MM.1S (cell line): Measurements from ENCODE around the gene TFCP2L1.

Source experiments
- DNase-seq: peaks from one replicate; pipeline ENCODE4 v3.0.0-alpha.2; 2015
- H2AFZ ChIP-seq: fragments of 300-600 bp; sonication (generic); 2 replicates; pipeline ENCODE4 v1.6.0; 2016; ENCODE audit warnings: antibody characterized with exemption, low read length
- H3F3A ChIP-seq: fragments of 300-600 bp; sonication (generic); 2 replicates; pipeline ENCODE4 v1.6.1; 2016; ENCODE audit warnings: mild to moderate bottlenecking, antibody characterized with exemption, low read length, moderate library complexity, mixed read lengths; ENCODE audit not compliant: insufficient read depth
- H3K27ac ChIP-seq: fragments of 300-600 bp; sonication (generic); 2 replicates; pipeline ENCODE4 v1.5.1; 2016; ENCODE audit warnings: mild to moderate bottlenecking, low read length
- H3K27me3 ChIP-seq: fragments of 300-600 bp; sonication (generic); replicated peaks from 2 replicates; pipeline ENCODE4 v1.6.0; 2016; ENCODE audit warnings: low read length; ENCODE audit not compliant: insufficient read depth
- H3K36me3 ChIP-seq: fragments of 300-600 bp; sonication (generic); replicated peaks from 2 replicates; pipeline ENCODE4 v1.6.1; 2016; ENCODE audit warnings: mild to moderate bottlenecking, low read length, mixed read lengths; ENCODE audit not compliant: insufficient read depth
- H3K4me1 ChIP-seq: fragments of 300-600 bp; sonication (generic); 2 replicates; pipeline ENCODE4 v1.6.1; 2016; ENCODE audit warnings: low read length, mixed read lengths
- H3K4me2 ChIP-seq: fragments of 300-600 bp; sonication (generic); 2 replicates; pipeline ENCODE4 v1.6.0; 2016; ENCODE audit warnings: low read depth, low read length
- H3K4me3 ChIP-seq: fragments of 300-600 bp; sonication (generic); 2 replicates; pipeline ENCODE4 v1.5.1; 2016; ENCODE audit warnings: low read length, mixed read lengths
- H3K79me2 ChIP-seq: fragments of 300-600 bp; sonication (generic); 2 replicates; pipeline ENCODE4 v1.6.1; 2016; ENCODE audit warnings: mixed run types, low read length, mixed read lengths
- H3K9ac ChIP-seq: fragments of 300-600 bp; sonication (generic); 2 replicates; pipeline ENCODE4 v1.6.1; 2016; ENCODE audit warnings: low read length, mixed read lengths
- H3K9me2 ChIP-seq: fragments of 300-600 bp; sonication (generic); replicated peaks from 2 replicates; pipeline ENCODE4 v1.6.1; 2016; ENCODE audit warnings: mild to moderate bottlenecking, low read length, mixed read lengths; ENCODE audit not compliant: insufficient read depth
- H3K9me3 ChIP-seq: fragments of 300-600 bp; sonication (generic); replicated peaks from 2 replicates; pipeline ENCODE4 v1.6.1; 2016; ENCODE audit warnings: mild to moderate bottlenecking, low read length, mixed read lengths; ENCODE audit not compliant: insufficient read depth
- H4K20me1 ChIP-seq: fragments of 300-600 bp; sonication (generic); 2 replicates; pipeline ENCODE4 v1.6.1; 2016; ENCODE audit warnings: mild to moderate bottlenecking, low read length, moderate library complexity, mixed read lengths; ENCODE audit not compliant: insufficient read depth
- EZH2 ChIP-seq: fragments of 300-600 bp; sonication (generic); optimal IDR thresholded peaks from 2 replicates; pipeline ENCODE3; 2017; ENCODE audit warnings: low read depth, mild to moderate bottlenecking, antibody characterized with exemption, low read length, mixed read lengths
- EZH2phosphoT487 ChIP-seq: fragments of 300-600 bp; sonication (generic); IDR thresholded peaks from 2 replicates; pipeline ENCODE4 v1.6.1; 2018; ENCODE audit warnings: antibody characterized with exemption, low read length
- TF ChIP-seq, protein P1 (sequence below): fragments of 300-600 bp; sonication (generic); IDR thresholded peaks from 2 replicates; pipeline ENCODE4 v1.5.1; 2016; ENCODE audit warnings: antibody characterized with exemption, low read length, mixed read lengths

TFCP2L1 gene

GRCh38 chr2:121203591-121204249 lies 81.3 kb downstream of the TFCP2L1 start:
- TF ChIP-seq, protein P1, sequence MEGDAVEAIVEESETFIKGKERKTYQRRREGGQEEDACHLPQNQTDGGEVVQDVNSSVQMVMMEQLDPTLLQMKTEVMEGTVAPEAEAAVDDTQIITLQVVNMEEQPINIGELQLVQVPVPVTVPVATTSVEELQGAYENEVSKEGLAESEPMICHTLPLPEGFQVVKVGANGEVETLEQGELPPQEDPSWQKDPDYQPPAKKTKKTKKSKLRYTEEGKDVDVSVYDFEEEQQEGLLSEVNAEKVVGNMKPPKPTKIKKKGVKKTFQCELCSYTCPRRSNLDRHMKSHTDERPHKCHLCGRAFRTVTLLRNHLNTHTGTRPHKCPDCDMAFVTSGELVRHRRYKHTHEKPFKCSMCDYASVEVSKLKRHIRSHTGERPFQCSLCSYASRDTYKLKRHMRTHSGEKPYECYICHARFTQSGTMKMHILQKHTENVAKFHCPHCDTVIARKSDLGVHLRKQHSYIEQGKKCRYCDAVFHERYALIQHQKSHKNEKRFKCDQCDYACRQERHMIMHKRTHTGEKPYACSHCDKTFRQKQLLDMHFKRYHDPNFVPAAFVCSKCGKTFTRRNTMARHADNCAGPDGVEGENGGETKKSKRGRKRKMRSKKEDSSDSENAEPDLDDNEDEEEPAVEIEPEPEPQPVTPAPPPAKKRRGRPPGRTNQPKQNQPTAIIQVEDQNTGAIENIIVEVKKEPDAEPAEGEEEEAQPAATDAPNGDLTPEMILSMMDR = no peak
- TF ChIP-seq EZH2phosphoT487 = no peak
- no peak for TF ChIP-seq EZH2
- H3K9me3 ChIP-seq = no peaks in the 10 kb centered on the region
- no peak for DNase-seq
- H4K20me1 ChIP-seq = no peaks in the 10 kb centered on the region
- H2AFZ ChIP-seq = no peak overlapping the region
- no peaks in the 10 kb centered on the region for H3K27me3 ChIP-seq
- no peaks in the 10 kb centered on the region for H3K9me2 ChIP-seq
- no peak overlapping the region for H3K27ac ChIP-seq
- H3K4me2 ChIP-seq = no peak overlapping the region
- no peaks in the 10 kb centered on the region for H3F3A ChIP-seq
- no peak overlapping the region for H3K4me3 ChIP-seq
- H3K9ac ChIP-seq = no peak overlapping the region
- no peaks in the 10 kb centered on the region for H3K79me2 ChIP-seq
- H3K36me3 ChIP-seq = no peaks in the 10 kb centered on the region
- H3K4me1 ChIP-seq = no peaks in the 10 kb centered on the region

DNA sequence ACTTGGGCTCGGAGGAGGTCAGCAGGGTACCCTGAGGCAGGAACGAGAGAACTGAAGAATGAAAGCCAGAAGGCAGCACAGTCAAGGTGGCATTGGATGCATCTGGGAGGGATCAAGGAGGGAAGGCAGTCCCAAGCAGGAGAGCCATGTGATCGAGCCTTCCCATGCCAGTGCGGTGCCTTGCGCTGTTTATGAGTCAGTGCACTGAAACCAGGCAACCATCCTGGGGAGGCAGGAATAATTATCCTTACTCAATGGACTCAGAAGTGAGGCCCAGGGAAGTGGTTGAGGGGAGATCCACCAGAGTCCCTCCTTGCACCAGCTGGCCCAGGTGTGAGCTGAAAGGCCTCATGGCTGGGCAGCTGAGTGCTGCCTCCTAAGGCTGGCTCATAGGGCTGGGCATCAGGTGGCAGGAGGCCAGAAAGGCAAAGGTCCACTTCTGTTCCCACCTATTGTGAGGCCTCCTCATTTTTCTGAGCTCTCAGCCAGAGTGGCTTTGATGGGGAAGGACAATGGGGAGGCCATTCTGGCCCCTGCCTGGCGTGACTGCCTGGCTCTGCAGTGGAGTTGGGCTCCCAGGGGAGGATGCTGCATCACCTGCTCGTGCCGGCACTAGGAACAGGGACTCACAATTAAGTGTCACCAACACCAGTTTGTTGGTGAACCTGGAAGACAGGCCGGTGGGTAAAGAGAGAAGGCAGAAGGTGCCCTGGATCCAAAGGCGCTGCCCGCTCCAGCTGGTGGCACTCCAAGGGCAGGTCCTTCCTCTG lies 82.3 kb downstream of the TFCP2L1 start:
- H3K9ac ChIP-seq = no peak overlapping the region
- no peak for DNase-seq
- no peak overlapping the region for H3K4me3 ChIP-seq
- no peaks in the 10 kb centered on the region for H3K4me1 ChIP-seq
- no peaks in the 10 kb centered on the region for H3K79me2 ChIP-seq
- H4K20me1 ChIP-seq = no peaks in the 10 kb centered on the region
- H3K27ac ChIP-seq = no peak overlapping the region
- TF ChIP-seq EZH2 = no peak
- H3K9me3 ChIP-seq = no peaks in the 10 kb centered on the region
- H3F3A ChIP-seq = no peaks in the 10 kb centered on the region
- no peak overlapping the region for H2AFZ ChIP-seq
- H3K27me3 ChIP-seq = no peaks in the 10 kb centered on the region
- no peak overlapping the region for H3K4me2 ChIP-seq
- H3K36me3 ChIP-seq = no peaks in the 10 kb centered on the region
- no peaks in the 10 kb centered on the region for H3K9me2 ChIP-seq

DNA sequence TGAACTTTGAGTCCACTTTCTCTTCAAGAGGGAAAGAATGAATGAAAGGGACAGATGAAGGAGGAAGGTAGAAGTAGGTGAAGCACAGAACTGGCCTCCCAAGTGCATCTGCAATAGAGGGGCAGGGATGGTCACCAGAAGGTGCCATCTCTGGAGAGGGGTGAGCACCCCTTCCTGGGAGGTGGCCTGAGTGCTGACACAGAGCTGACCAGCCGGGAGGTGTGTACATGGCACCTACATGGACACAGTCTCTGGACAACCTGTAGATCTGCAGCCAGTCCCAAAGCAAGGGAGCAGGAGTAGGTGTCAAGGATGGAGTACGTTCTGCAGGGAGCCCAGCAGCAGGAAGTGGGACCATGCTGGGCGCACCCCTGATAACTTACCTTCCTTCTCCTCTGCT lies 83.2 kb downstream of the TFCP2L1 start:
- Histone ChIP-seq H3K79me2 (no peaks in the 10 kb centered on the region), H3K27ac (no peak overlapping the region), H3K9me2 (no peaks in the 10 kb centered on the region), H3K36me3 (no peaks in the 10 kb centered on the region), H3K4me3 (no peak overlapping the region), H3K9ac (no peak overlapping the region), H2AFZ (no peak overlapping the region), H3K27me3 (no peaks in the 10 kb centered on the region), H3K4me2 (no peak overlapping the region), H3K9me3 (no peaks in the 10 kb centered on the region), H3F3A (no peaks in the 10 kb centered on the region), H3K4me1 (no peaks in the 10 kb centered on the region), H4K20me1 (no peaks in the 10 kb centered on the region)
- TF ChIP-seq, protein P1 = no peak
- TF ChIP-seq EZH2phosphoT487 (no peak), EZH2 (no peak)
- no peak for DNase-seq
